Endothelial cell of umbilical vein (primary cell): ENCODE results near the gene OTOS. TPM values are rescaled to one million over a fixed set of nuclear protein-coding genes. Genes with fewer than 3 reads are reported as not detected.

Source experiments
- BruUV-seq: library from RNA; stranded (reverse); fragments of 400-500 nt; replicated peaks from 2 replicates; lab custom pipeline; 2021; lab: Mats Ljungman, UMichigan
- CTCF ChIA-PET: fragments of 300-600, 350-600 bp; sonication (Branson Sonifier 250); formaldehyde crosslinking; loops from one replicate; lab custom pipeline; 2021; ENCODE audit warnings: antibody characterized with exemption, inconsistent platforms; lab: Charles Lee
- POLR2A ChIA-PET: fragments of 300-600, 350-600 bp; sonication (Branson Sonifier 250); formaldehyde crosslinking; loops from one replicate; lab custom pipeline; 2021; ENCODE audit warnings: antibody characterized with exemption, inconsistent platforms; lab: Charles Lee
- DNase-seq: peaks from one replicate; pipeline ENCODE4 v3.0.0-alpha.2; 2011; ENCODE audit warnings: low read depth, low spot score
- FAIRE-seq: peaks from 2 replicates; lab custom pipeline; 2011; peaks lifted over from hg19 to GRCh38; lab: Jason Lieb, UNC
- H2AFZ ChIP-seq: 2 replicates; pipeline ENCODE4 v1.6.0; 2012; ENCODE audit warnings: low read depth, low read length, control low read depth, inconsistent platforms
- H3K27ac ChIP-seq: 2 replicates; pipeline ENCODE4 v1.5.1; 2011; ENCODE audit warnings: low read depth, mild to moderate bottlenecking, control low read depth, low read length, moderate library complexity; ENCODE audit not compliant: insufficient read depth
- H3K27me3 ChIP-seq, 2 experiments: 2 replicates each; pipeline versions ENCODE4 v1.6.0 to v1.6.1; 2011; ENCODE audit warnings: low read length in 2 of 2, mixed read lengths in 1 of 2; ENCODE audit not compliant: control insufficient read depth in 2 of 2, insufficient read depth in 2 of 2
- H3K36me3 ChIP-seq, 2 experiments: 2 replicates in 1 of 2; 3 replicates in 1 of 2; pipeline ENCODE4 v1.5.1; 2011; ENCODE audit warnings: low read length in 2 of 2, mild to moderate bottlenecking in 1 of 2, moderate library complexity in 1 of 2; ENCODE audit not compliant: control insufficient read depth in 2 of 2, insufficient read depth in 2 of 2; ENCODE audit errors: extremely low read depth in 1 of 2
- H3K4me1 ChIP-seq: 3 replicates; pipeline ENCODE4 v1.5.1; 2011; ENCODE audit warnings: mild to moderate bottlenecking, low read length; ENCODE audit not compliant: control insufficient read depth, insufficient read depth; ENCODE audit errors: extremely low read depth
- H3K4me2 ChIP-seq: 2 replicates; pipeline ENCODE4 v1.6.1; 2011; ENCODE audit warnings: low read length, control low read depth, mixed read lengths; ENCODE audit not compliant: insufficient read depth
- H3K4me3 ChIP-seq, 3 experiments: fragments of 200-600 bp in 1 of 3; sonication (generic), shearing (Covaris generic) in 1 of 3; replicated peaks in 1 of 3; 2 replicates each; pipeline ENCODE4 v1.5.1; 2011 to 2016; ENCODE audit warnings: control low read depth in 3 of 3, low read length in 3 of 3, mild to moderate bottlenecking in 2 of 3, inconsistent platforms in 1 of 3, low read depth in 1 of 3, moderate library complexity in 1 of 3; ENCODE audit not compliant: insufficient read depth in 1 of 3
- H3K79me2 ChIP-seq: 2 replicates; pipeline ENCODE4 v1.6.0; 2012; ENCODE audit warnings: low read length, inconsistent platforms; ENCODE audit not compliant: control insufficient read depth, insufficient read depth
- H3K9ac ChIP-seq: replicated peaks from 2 replicates; pipeline ENCODE3; 2011; ENCODE audit warnings: low read length, control low read depth; ENCODE audit not compliant: insufficient read depth; ENCODE audit errors: extremely low read depth
- H3K9me1 ChIP-seq: replicated peaks from 3 replicates; pipeline ENCODE4 v1.6.0; 2011; ENCODE audit warnings: mild to moderate bottlenecking, low read length; ENCODE audit not compliant: control insufficient read depth, insufficient read depth; ENCODE audit errors: extremely low read depth
- H3K9me3 ChIP-seq: replicated peaks from 2 replicates; pipeline ENCODE4 v1.5.1; 2012; ENCODE audit warnings: low read length, inconsistent platforms; ENCODE audit not compliant: control insufficient read depth, insufficient read depth
- H4K20me1 ChIP-seq: replicated peaks from 2 replicates; pipeline ENCODE3; 2011; ENCODE audit warnings: mild to moderate bottlenecking, low read length; ENCODE audit not compliant: control insufficient read depth, insufficient read depth; ENCODE audit errors: extremely low read depth
- CTCF ChIP-seq, 2 donors: IDR thresholded peaks; 1 replicate in 1 of 2; 2 replicates in 1 of 2; pipeline ENCODE4 v1.5.1; 2011; ENCODE audit warnings: low read length in 2 of 2, mild to moderate bottlenecking in 2 of 2, moderate library complexity in 2 of 2, control low read depth in 1 of 2, inconsistent platforms in 1 of 2, low read depth in 1 of 2; ENCODE audit not compliant: insufficient read depth in 1 of 2; ENCODE audit errors: extremely low read depth in 1 of 2
- EZH2 ChIP-seq: IDR thresholded peaks from 2 replicates; pipeline ENCODE4 v1.6.1; 2012; ENCODE audit warnings: borderline replicate concordance, low read depth, mild to moderate bottlenecking, moderate library complexity, low read length, inconsistent platforms; ENCODE audit not compliant: severe bottlenecking
- FOS ChIP-seq: IDR thresholded peaks from 2 replicates; pipeline ENCODE4 v1.6.1; 2011; ENCODE audit warnings: mild to moderate bottlenecking, low read length, moderate library complexity, borderline replicate concordance; ENCODE audit not compliant: insufficient read depth
- GATA2 ChIP-seq: IDR thresholded peaks from 2 replicates; pipeline ENCODE4 v1.7.0; 2011; ENCODE audit warnings: low read depth, mild to moderate bottlenecking, moderate library complexity, mixed read lengths, low read length; ENCODE audit not compliant: insufficient read length, insufficient read depth
- JUN ChIP-seq: IDR thresholded peaks from 2 replicates; pipeline ENCODE4 v1.6.1; 2011; ENCODE audit warnings: borderline replicate concordance, low read depth; ENCODE audit not compliant: insufficient read length, insufficient read depth
- MAX ChIP-seq: IDR thresholded peaks from 2 replicates; pipeline ENCODE4 v1.6.1; 2011; ENCODE audit not compliant: insufficient read depth, insufficient read length
- MYC ChIP-seq: IDR thresholded peaks from one replicate; pipeline ENCODE4 v1.6.1; 2011; ENCODE audit warnings: mild to moderate bottlenecking, low read depth, low read length
- POLR2A ChIP-seq: IDR thresholded peaks from 2 replicates; pipeline ENCODE4 v1.6.1; 2012; ENCODE audit warnings: low read depth, mild to moderate bottlenecking, control low read depth, low read length
- dilution Hi-C: fragments of 300-500 bp; cut with MboI; formaldehyde crosslinking; loops from one replicate; pipeline ENCODE4 v1.15.0; 2019; ENCODE audit warnings: low sequenced_read_pairs; ENCODE audit not compliant: extremely low pct_ligation_motif_present
- intact Hi-C: fragments of 100-400 bp; cut with micrococcal nuclease; formaldehyde crosslinking; loops from one replicate; pipeline ENCODE4 v1.10.0; 2022
- polyA plus RNA-seq, 4 experiments: library from polyadenylated mRNA; depleted of rRNA in 3 of 4; stranded (reverse) in 3 of 4; unstranded in 1 of 4; fragments of >200 nt; gene quantifications; 2 replicates each; pipeline versions ENCODE4 v1.2.1 to v1.2.3, GENCODE V29; 2011 to 2012; ENCODE audit warnings: missing spikeins in 1 of 4
- total RNA-seq: library from RNA; stranded (reverse); gene quantifications from 2 replicates; pipeline ENCODE4 v1.2.3, GENCODE V29; 2021

The OTOS gene
- total and polyA plus RNA-seq, 2 donors (not counting 3 experiments of a cell fraction or from before 2014, with no cell fraction given), result not detected

GRCh38 chr2:240139011-240139441 is 1.4 kb downstream of the OTOS start:
- peaks cover 21% of the 10 kb centered on the region for H3K79me2 ChIP-seq
- CTCF ChIA-PET, result interaction anchor here (1.9 kb wide), 1 partner anchor 78 kb away, joined by 15 read pairs; no protein-coding TSS in a partner anchor
- H2AFZ ChIP-seq, result no peak overlapping the region
- no peak overlapping the region for H3K9ac ChIP-seq
- H3K36me3 ChIP-seq, result no peaks in the 10 kb centered on the region
- H3K4me3 ChIP-seq, result no peak overlapping the region
- H3K27me3 ChIP-seq, result no peaks in the 10 kb centered on the region
- H3K9me3 ChIP-seq, result no peaks in the 10 kb centered on the region
- no TSS peak for BruUV-seq
- DNase-seq (no peak), FAIRE-seq (no peak)
- no peak overlapping the region for H3K27ac ChIP-seq
- TF ChIP-seq MYC, result no peak
- TF ChIP-seq CTCF (IDR thresholded peaks at IDR 0.05; ENCODE audit: extremely low read depth in 1 of 2, insufficient read depth in 1 of 2, low read depth in 1 of 2, low read length in 2 of 2), result no peak
- TF ChIP-seq POLR2A, result no peak
- TF ChIP-seq MAX, result no peak
- no peak for TF ChIP-seq JUN
- TF ChIP-seq FOS, result no peak
- TF ChIP-seq GATA2, result no peak
- no peak for TF ChIP-seq EZH2
- dilution Hi-C loops (no loop called here), intact Hi-C loops (loop anchor here (5.0 kb wide), 1 partner anchor 737 kb away; the partner anchor contains the start of gene HDAC4)
- POLR2A ChIA-PET, result no interaction called here
- H3K9me1 ChIP-seq, result no peaks in the 10 kb centered on the region
- peaks cover 9% of the 10 kb centered on the region for H3K4me1 ChIP-seq
- H3K4me2 ChIP-seq, result no peak overlapping the region
- H4K20me1 ChIP-seq, result no peaks in the 10 kb centered on the region
